Stimulated activated CD4-positive, alpha-beta T cell treated with anti-CD3 and anti-CD28 coated beads, Interleukin-1b, Interleukin-23, amount 100 ng/mL, for 4 hours (primary cell): ENCODE data around the gene CNTN4.
"Not testable (repeated sequence)": the region's sequence is repeated elsewhere in the genome, so short reads cannot be mapped to it uniquely, and the experiment has no call there.

ENCODE experiments used
- DNase-seq, 2 donors: peaks; one replicate each; pipeline ENCODE4 v3.0.0-alpha.2; 2020; ENCODE audit warnings: low read depth in 2 of 2

CNTN4 gene

DNA sequence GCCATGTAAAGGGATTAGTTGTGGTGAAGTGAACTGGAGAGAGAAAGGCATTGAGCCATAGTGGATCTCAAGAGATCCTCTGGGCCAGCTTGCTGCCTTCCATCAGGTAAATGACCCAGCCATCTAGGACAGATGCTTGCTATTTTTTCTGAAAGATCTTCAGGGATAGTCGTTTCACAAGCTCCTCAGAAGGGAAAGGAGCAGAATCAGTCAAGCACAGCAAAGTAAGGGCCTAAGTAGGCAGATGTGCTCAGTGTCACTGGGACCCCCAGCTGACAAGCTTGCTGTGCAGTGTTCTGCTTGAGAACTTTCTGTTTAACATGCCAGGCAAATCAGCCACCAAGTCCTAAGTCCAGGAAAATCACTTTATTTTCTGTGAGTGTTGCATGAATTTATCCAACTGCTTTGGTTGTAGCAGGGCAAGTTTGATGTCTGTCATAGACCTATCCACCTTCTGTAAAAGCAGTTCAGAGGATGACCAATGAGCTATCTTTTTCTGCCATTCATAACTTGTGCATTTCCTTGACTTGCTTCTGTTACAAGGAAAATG is 691.7 kb downstream of the CNTN4 start:
- DNase-seq, result no peak

DNA sequence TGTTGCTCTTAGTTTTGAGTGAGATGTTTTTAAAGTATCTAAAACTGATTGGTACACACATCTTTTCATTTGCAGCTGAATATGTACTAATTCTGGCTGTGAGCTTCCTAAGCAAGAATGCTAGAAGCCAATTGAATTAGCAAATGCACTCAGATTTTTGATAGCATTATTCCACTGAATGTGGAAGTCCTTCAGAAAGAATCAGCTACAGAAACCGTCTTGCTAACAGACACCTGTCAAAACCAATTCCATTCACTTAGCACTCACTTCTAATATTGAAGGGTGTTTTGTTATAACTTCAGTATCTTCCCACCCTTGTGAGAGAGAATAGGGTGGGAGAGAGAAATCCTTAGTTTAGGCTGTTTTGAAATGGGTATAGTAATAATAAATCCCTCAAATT is 693.8 kb downstream of the CNTN4 start:
- DNase-seq, result no peak

DNA sequence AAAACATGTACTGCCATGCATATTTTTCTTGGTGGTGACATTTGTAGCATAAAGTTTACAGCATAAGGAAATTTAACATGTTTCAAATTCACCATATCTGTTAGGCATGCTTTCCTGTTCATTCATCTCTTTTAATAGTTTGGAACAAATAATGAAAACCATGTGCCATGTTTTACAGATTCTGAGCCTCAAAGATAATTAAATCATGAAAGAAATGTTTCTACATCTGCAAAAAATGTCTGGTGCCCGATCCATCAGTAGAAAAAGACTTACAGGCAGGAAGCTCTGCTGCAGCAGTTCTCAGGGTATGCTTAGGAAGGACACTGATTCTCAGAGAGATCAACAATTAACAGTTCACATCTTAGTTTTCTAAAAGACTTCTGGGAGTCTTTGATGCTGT is 695.3 kb downstream of the CNTN4 start:
- no peak for DNase-seq

DNA sequence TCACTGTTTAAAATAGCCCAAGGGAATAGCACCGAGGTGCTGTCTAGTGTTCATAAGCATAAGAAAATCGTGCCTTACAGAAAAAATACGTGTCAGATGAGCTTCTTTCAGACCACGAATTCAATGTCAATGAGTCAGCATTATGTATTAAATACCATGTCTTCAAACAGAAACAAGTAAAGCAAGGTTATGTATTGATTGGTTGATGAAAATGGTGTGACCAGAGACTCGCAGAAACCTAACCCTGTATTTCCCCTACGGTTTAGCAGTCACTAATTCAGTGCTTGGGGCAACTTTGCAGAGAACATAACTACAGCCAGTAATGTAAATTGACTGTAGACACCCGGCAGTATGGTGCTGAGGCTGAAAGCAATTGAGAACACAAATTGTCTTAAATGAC is 703.8 kb downstream of the CNTN4 start:
- no peak for DNase-seq

DNA sequence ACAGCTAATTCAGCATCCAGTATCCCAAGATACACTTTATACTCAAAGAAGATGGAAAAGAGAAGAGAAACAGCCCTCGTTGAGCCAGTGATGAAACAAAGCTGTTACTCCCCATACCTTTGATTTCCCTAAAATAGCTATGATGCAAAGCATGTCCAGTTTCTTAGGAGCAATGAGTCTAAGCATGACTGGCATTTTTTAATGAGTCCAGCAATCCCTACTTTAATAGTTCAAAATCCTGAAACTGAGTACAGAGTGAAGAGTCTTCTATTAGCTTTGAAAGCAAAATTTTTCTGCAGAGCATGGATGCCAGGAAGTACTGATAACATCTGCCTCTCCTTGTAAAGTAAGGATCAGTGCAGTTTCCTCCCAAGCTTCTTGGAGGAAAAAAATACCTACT is 708.8 kb downstream of the CNTN4 start:
- no peak for DNase-seq

DNA sequence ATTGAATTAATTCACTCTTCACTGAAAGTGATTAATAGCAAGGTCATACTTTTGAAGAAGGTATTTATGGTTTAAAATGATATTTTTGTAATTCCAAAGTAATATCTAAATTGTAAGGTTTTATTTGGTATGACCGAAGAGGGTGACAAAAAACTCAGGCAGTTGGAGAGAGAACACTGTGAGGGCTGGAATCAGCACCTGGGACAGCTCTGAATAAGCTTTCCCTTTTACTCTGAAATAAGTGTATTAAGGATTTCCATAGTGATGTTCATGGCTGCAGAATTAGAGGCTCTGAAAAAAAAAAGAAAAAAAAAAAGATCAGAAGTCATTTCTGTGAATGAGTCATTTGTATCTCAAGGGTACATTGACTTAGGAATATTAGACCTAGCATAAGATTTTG is 712.1 kb downstream of the CNTN4 start:
- no peak for DNase-seq

- no peak for DNase-seq
Observed at GRCh38 chr3:2819571-2819970, 720.9 kb downstream of the CNTN4 start.

GRCh38 chr3:2820982-2821381 is 722.3 kb downstream of the CNTN4 start:
- not testable (repeated sequence) for DNase-seq

DNA sequence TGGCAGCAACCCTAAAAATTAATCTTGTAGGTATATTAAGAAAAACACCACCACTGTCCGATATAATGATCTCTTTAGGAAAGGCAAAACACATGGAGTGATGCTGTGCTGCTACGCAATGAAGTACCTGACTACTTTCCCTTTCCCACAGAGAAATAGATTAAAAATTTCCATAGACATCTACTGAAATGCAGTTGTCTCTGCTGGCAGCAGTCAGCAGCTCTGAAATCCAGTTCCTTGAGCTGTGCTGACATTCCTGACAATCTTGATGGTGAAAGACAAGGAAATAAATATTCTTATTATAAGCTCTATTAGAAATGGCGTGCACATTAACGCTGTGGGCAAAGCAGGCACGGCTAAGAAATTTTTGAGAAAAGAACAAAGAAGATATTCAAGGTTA is 723.9 kb downstream of the CNTN4 start:
- DNase-seq, result no peak

GRCh38 chr3:2823031-2823430 is 724.4 kb downstream of the CNTN4 start:
- no peak for DNase-seq

GRCh38 chr3:2823437-2824211 is 725.0 kb downstream of the CNTN4 start:
- no peak for DNase-seq

DNA sequence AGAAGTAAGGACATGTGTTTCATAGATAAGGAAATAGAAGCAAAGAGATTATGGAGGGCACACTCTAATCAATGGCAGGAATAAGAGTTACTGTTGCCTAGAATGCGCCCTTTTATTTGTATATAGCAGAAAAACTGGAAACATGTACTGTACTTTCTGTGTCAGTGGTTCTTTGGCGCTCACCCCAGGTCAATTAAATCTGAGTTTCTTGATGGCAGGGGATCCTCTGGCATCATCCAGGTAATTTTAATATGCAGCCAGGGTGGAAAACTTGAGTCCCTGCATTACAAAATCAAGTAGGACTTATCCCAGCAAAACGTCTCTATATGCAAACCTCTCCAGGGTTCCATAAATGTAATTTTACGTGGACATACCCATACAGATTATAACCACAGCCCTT is 727.4 kb downstream of the CNTN4 start:
- no peak for DNase-seq

DNA sequence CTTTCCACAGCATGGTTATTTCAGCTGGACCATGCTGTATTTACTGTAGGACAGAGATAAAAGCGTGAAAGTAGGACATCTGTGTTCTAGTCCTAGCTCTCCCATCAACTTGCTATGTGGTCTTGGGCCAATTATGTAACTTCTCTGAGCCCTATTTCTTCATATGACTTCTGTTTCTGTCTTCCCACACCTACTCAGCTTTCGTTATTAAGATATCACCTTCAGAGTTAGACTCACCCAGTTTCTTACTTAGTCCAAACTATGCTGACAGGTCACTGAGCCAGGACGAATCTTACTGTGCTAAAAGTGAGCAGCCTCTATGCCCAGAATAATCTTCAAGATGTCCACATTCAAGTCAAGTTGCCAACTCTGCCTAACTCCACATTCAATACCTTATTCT is 727.8 kb downstream of the CNTN4 start:
- no peak for DNase-seq

- no peak for DNase-seq
Observed at GRCh38 chr3:2837239-2837638, 738.6 kb downstream of the CNTN4 start.

DNA sequence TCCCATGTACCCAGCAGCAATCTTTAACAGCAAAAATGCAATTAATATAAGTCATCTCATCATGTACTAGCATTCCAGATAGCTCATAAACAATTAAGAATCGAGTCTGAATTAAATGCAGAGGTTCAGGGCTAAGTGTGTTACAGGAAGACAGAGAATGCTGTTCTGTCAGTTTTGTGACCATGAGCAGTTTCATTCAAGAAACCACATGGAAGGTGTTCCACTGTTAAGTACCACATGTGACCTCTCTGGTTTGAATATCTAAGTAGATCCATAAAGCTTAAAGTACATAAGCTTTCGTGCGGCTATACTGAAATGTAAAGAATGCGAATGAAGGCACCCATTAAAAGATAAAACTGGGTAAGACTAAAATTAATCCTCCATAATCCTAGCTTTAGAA is 739.2 kb downstream of the CNTN4 start:
- DNase-seq, result no peak

DNA sequence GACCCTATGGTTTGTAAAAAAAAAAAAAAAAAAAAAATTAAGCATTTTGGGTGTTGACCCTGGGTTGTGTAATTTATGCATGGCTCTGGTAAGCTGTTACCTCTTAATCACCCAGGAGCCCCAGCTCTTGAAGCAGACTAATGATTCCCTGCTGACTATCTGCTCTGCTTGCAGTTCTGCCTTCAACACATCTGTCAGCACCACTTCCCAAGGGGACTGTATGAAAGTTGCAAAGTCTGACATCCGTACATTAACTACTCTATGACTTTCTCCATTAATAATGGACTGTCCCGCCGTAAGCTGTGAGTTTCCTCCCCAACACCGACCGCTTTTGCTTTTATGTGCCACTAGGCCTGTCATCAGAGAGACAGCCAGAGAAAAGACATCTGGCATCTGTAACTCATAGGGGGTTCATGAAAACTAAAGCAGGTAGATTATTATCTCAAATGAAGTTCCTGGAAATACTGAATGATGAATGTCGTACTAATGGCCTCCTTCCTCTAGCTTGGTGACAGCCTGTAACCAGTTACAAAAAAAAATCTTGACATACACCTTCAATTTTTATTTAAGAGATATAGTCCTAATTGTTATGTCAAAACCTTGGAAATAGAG is 740.0 kb downstream of the CNTN4 start:
- no peak for DNase-seq

DNA sequence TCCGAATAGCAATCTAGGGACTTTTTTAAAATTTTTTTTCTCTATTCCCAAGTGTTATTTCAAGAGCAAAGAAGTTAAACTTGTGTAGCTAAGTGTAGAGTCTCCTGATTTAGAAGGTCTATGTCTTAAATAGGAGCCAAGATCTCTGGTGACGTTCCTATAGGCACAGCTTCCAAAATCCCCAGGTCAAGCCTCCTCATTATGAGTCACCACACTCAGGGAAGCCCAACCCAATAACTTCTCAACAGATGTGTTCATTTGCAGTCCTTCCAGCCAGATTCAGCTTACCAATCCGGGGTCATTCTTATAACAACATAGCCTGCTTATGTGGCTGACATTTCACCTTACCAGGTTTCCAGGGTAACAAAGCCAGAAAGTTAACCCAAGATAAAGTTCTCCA is 741.2 kb downstream of the CNTN4 start:
- no peak for DNase-seq

- no peak for DNase-seq
Observed at GRCh38 chr3:2847062-2847841, 748.6 kb downstream of the CNTN4 start.

DNA sequence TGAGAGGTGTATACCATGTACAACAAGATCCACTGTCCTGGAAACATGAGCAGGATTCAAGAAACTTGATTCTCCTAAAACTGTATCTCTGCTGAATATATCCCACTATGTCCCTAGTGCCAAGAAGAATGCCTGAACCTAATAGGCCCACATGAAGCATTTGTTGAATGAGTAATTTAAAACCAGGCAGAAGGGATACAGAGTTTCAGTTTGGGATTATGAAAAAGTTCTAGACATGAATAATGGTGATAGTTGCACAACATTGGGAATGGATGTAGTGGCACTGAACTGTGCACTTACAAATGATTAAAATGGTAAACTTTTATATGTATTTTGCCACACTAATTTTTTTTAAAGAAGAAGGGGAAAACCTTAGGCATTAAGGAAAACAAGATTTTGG is 750.4 kb downstream of the CNTN4 start:
- no peak for DNase-seq

- DNase-seq, result no peak
Observed at GRCh38 chr3:2850701-2851100, 752.0 kb downstream of the CNTN4 start.

DNA sequence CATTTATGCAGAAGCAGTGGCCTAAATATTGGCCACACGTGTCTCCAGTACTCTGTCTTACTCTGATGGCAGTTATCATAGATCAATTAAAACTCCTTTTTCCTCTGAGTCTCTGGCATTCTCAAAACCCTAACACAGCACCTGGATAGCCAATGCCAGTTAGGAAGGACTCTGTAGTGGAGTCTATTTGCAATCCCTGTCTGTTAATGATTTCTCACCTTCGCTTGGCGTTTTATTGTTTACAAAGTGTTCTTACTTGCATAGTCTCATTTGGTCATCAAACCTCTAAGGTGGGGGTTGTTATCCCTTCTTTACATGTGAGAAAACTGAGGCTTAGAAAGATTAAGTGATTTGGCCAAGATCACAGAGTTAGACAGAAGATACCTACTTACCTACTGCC is 752.7 kb downstream of the CNTN4 start:
- no peak for DNase-seq

GRCh38 chr3:2851835-2852234 is 753.2 kb downstream of the CNTN4 start:
- DNase-seq, result no peak

DNA sequence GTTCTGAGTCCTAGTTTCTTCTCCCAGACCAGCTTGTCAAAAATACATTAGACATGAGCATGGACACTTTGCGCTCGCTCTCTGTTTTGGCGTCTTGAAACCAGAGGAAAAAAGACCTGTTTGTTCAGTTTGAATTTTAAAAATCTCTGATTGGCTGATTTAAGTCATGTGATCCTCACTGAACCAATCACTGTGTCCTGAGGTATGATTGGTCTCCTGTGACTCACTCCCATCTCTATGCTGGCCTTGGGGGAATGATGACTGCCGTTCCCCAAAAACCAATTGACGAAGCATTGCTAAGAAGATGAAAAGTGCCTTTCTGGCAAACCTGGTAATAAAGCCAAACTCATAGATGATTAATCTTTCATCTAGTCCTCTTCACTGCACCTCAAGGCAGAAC is 755.0 kb downstream of the CNTN4 start:
- DNase-seq, result no peak
